ENCODE results near the gene GID8.

DNA sequence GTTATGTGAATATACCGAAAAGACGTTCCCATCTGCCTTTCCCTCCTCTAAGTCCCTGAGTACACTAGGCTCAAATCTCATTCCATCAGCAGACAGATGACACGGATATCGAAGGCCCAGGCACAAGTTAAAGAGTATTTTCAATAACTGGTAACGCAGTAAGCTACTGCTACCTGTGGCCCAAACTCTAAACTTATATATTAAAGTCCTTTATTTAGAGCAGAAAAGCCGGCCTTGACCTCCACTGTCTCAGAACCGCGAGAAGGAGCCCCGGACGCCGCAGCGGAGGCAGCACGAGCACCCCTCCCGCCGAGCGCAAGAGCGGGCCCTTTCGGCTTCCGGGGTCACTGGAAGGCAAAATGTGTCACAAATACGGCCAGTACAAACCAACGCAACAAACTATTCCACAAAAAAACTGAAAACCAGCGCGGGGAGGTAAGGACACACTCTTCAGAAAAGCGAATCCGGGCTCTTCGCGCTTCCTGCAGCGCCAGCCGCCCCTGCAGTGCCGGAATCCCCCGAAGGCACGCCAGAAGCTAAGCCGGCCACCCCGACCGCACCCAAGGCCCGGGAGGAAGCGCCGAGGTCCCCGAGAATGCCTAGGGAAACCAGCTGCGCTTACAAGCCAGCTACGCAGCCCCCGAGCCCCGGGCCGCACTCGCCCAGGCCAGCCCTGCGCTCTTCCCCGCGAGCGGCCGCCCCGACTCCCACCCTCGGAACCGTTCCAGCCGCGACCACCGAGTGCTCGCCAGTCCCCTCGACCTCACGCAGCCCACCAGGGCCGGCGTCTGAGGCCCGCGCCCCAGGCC, 12.3 kb upstream of the GID8 start:
- TF ChIP-seq POLR2A (IDR thresholded peaks at IDR 0.05; ENCODE audit: low read length) (no peak), GATA1 (IDR thresholded peaks at IDR 0.05; ENCODE audit: low read depth, low read length) (no peak)
